Omental fat pad (tissue), 4 donors: ENCODE data around the gene C12orf60. TPM values are rescaled to one million over a fixed set of nuclear protein-coding genes. Genes with fewer than 3 reads are reported as not detected.
"Not testable (repeated sequence)": the region's sequence is repeated elsewhere in the genome, so short reads cannot be mapped to it uniquely, and the experiment has no call there.

Source experiments
- ATAC-seq: fragments of 150-250 bp; one replicate; pipeline ENCODE4 v1.9.1; 2016; ENCODE audit warnings: mild to moderate bottlenecking, moderate library complexity; ENCODE audit not compliant: low FRiP score
- DNase-seq: peaks from one replicate; pipeline ENCODE4 v3.0.0-alpha.2; 2019; ENCODE audit warnings: low spot score
- CTCF ChIP-seq, 3 donors: fragments of 450-650 bp; IDR thresholded peaks; one replicate each; pipeline ENCODE4 v1.5.1; 2016 to 2017; ENCODE audit warnings: antibody characterized with exemption in 3 of 3, mild to moderate bottlenecking in 3 of 3, moderate library complexity in 2 of 3
- total RNA-seq, 4 donors: library from RNA; depleted of rRNA; stranded (reverse); fragments of >200 nt; gene quantifications; one replicate each; pipeline ENCODE4 v1.1.0, GENCODE V29; 2016

C12orf60 gene, protein sequence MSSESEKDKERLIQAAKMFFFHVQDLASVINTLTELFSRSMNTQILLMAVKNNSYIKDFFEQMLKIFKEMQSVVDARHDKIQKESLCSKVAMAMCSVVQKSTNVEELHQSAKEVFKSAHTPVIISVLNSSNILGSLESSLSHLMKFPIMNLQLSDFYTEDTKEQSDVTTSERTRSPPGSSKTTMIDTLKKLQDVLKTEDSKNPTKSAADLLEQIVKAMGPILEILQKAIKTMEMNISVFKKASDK
- total RNA-seq = 1 to 10 TPM in 1 of 4 donors, under 1 TPM in 2, not detected in 1; 0.36 to 1.6 (median 0.56) TPM

GRCh38 chr12:14803011-14803829 lies at the start of gene C12orf60, which contains the start of gene WBP11:
Gene C12orf60, plus strand, starts transcription at chr12:14803670. Its CDS starts 19,266 bp downstream, at chr12:14822936.
Gene WBP11, minus strand, starts transcription at chr12:14803478. Its CDS starts 2,095 bp downstream, at chr12:14801383.
- DNase-seq = peak; percentile 71
- ATAC-seq = peak; percentile 99
- no peak for TF ChIP-seq CTCF (IDR thresholded peaks at IDR 0.05)

DNA sequence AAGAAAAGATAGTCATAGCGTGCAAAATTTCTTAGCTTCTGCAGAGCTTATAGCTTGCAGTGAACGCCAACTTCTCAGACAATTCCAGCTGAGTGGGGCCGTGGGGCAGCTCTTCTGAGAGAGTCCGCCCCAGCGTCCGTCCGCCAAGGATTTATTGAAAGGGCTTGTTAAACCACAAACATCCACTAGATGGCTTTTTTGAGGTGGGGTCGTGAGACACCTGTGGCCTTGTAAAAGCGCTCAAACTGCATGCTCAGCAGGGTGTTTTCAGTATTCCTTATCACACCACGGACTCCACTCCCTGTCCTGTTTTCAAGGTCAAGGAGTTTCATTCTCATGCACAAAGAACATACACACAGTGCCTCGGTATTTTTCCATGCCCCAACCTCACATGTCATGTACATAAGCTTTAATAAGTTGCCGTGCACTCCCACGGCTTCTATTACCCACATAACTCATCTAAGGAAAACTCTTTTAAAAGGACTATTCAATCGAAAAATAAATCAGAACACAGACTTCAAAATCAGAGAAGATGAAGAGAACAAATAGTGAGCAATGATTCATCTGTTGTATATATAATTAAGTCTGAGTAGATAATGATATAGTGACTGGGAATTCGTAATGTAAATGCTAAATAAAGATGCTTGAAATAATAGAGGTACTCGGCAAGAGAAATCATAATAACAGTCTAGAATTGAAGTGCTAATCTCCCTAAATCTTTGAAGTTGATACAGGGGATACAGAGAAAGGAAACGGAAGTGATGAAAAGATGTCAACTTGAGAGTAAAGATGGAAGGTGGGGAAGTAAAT lies 46.9 kb upstream of the C12orf60 start:
- TF ChIP-seq CTCF (IDR thresholded peaks at IDR 0.05) = no peak
- DNase-seq = no peak
- no peak for ATAC-seq

DNA sequence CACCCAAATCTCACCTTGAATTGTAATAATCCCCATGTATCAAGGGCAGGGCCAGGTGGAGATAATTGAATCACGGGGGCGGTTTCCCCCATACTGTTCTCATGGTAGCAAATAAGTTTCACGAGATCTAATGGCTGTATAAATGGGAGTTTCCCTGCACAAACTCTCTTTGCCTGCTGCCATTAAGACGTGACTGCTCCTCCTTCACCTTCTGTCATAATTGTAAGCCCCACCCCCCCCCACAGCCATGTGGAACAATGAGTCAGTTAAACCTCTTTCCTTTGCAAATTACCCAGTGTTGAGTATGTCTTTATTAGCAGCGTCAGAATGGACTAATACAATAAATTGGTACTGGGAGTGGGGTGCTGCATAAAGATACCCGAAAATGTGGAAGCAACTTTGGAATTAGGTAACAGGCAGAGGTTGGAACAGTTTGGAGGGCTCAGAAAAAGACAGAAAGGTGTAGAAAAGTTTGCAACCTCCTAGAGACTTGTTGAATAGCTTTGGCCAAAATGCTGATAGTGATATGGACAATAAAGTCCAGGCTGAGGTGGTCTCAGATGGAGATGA lies 43.7 kb upstream of the C12orf60 start:
- DNase-seq = not testable (repeated sequence)

DNA sequence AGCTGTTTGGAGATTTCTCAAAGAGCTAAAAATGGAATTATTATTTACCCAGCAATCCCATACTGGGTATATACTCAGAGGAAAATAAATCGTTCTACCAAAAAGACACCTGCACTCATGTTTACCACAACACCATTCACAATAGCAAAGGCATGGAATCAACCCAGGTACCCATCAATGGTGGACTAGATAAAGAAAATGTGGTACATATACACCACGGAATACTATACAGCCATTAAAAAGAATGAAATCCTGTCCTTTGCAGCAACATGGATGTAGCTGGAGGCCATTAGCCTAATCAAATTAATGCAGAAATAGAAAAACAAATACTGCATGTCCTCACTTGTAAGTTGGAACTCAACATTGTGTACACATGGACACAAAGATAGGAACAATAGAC lies 38.1 kb upstream of the C12orf60 start:
- DNase-seq = no peak
- ATAC-seq = no peak
- no peak for TF ChIP-seq CTCF (IDR thresholded peaks at IDR 0.05)

More for the DNA sequence above, 43.7 kb upstream of the C12orf60 start:
- not testable (repeated sequence) for ATAC-seq

DNA sequence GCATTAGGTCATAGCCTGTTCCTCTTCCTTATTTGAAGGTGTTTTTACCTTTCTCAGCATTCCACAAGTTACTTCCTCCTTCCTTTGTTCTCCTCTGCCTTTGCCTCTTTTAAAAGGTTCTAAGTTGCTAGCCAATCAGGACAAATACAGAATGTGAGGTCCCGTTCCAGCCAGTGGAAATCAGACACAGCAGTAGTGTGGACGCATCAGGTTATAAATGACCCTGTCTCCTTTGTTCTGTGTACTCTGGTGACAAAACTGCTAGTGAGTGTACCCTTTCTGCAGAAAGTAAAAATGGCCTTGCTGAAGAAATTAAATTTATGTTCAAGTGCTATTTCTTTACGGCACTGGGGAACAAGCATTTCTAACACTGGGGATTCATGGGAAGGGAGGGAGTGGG lies 37.5 kb upstream of the C12orf60 start:
- ATAC-seq, DNase-seq: not testable (repeated sequence)

- DNase-seq = no peak
- no peak for ATAC-seq
- TF ChIP-seq CTCF (IDR thresholded peaks at IDR 0.05) = no peak
Observed at GRCh38 chr12:14766649-14767215, 36.7 kb upstream of the C12orf60 start.

DNA sequence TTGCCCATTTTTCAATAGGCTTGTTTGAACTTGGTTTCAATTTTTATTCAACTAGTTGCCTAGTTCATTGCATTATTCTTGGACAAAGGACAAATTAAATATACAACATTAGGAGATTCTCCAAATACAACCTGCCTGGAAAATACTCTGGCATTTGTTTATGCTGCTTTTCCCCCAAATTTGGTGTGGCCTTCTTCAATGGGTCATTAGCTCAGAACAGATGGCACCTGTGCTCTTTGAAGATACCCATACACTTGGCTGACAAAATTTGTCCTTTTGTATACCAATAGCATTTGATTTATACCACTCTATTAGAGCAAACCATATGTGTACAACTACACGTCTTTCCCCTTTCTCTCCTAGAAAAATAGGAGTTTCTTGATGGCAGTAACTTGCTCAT lies 35.9 kb upstream of the C12orf60 start:
- no peak for TF ChIP-seq CTCF (IDR thresholded peaks at IDR 0.05)
- ATAC-seq (no peak), DNase-seq (no peak)
